ENCODE results near the gene DENND5B.

DNA sequence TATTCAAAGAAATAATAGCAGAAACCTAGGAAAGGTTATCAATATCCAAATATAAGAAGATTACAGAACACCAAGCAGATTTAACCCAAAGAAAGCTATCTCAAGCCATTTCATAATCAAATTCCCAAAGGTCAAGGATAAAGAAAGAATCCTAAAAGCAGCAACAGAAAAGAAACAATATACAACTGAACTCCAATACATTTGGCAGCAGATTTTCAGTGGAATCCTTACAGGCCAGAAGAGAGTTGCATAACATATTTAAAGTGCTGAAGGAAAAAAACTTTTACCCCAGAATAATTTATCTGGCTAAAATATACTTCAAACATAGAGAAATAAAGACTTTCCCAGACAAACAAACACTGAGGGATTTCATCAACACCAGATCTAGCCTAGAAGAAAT is 54.3 kb downstream of the DENND5B start:
- TF ChIP-seq, protein P1, sequence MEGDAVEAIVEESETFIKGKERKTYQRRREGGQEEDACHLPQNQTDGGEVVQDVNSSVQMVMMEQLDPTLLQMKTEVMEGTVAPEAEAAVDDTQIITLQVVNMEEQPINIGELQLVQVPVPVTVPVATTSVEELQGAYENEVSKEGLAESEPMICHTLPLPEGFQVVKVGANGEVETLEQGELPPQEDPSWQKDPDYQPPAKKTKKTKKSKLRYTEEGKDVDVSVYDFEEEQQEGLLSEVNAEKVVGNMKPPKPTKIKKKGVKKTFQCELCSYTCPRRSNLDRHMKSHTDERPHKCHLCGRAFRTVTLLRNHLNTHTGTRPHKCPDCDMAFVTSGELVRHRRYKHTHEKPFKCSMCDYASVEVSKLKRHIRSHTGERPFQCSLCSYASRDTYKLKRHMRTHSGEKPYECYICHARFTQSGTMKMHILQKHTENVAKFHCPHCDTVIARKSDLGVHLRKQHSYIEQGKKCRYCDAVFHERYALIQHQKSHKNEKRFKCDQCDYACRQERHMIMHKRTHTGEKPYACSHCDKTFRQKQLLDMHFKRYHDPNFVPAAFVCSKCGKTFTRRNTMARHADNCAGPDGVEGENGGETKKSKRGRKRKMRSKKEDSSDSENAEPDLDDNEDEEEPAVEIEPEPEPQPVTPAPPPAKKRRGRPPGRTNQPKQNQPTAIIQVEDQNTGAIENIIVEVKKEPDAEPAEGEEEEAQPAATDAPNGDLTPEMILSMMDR (IDR thresholded peaks at IDR 0.05; ENCODE audit: low read depth, low read length): no peak
- TF ChIP-seq EZH2phosphoT487 (IDR thresholded peaks at IDR 0.05; ENCODE audit: low read depth): no peak
